ENCODE measurements around the gene SRD5A1. TPM values are rescaled to one million over a fixed set of nuclear protein-coding genes. Genes with fewer than 3 reads are reported as not detected.

Gene SRD5A1
- total and polyA plus RNA-seq, 2 of the 8 experiments (the other 6 are each of a cell fraction or from before 2014, with no cell fraction given): 34.7 to 42.4 TPM

- Histone ChIP-seq H3K79me2 (ENCODE audit: control insufficient read depth in 1 of 2, insufficient read depth in 2 of 2, low read length in 2 of 2) (no peaks in the 10 kb centered on the region), H3K14ac (ENCODE audit: insufficient read length) (no peak overlapping the region), H3K4me2 (ENCODE audit: insufficient read depth in 1 of 2, low read depth in 2 of 2, low read length in 2 of 2) (no peak overlapping the region), H3K9me3 (ENCODE audit: insufficient read depth in 2 of 2, low read depth in 1 of 2, low read length in 1 of 2) (peaks cover 11% of the 10 kb centered on the region in 2 experiments; a peak in 3 of 4 replicates), H2BK12ac (ENCODE audit: low read depth, low read length) (no peak overlapping the region), H3K4me3 (ENCODE audit: extremely low read depth in 1 of 4, insufficient read depth in 2 of 4, low read depth in 3 of 4, low read length in 4 of 4) (no peak overlapping the region), H3K27ac (ENCODE audit: low read depth, low read length) (no peak overlapping the region), H2BK20ac (ENCODE audit: low read length) (no peak overlapping the region), H4K5ac (ENCODE audit: insufficient read length, low read depth, low read length) (no peak overlapping the region), H4K8ac (ENCODE audit: extremely low read depth, insufficient read depth, low read length) (no peak overlapping the region), H3K4ac (replicated peaks; ENCODE audit: insufficient read length, low read depth, low read length) (no peak overlapping the region), H3K36me3 (ENCODE audit: control insufficient read depth in 2 of 4, insufficient read depth in 4 of 4, low read length in 3 of 4) (peaks cover 0 to 2% (median 0%) of the 10 kb centered on the region in 4 experiments; a peak in 1 of 8 replicates), H3K79me1 (ENCODE audit: low read depth, low read length) (no peaks in the 10 kb centered on the region), H2BK15ac (ENCODE audit: low read length) (no peak overlapping the region), H3K9ac (replicated peaks in 1 of 4; ENCODE audit: extremely low read depth in 1 of 4, low read depth in 3 of 4, low read length in 3 of 4) (no peak overlapping the region), H3K23ac (ENCODE audit: insufficient read length) (no peak overlapping the region), H3K56ac (replicated peaks; ENCODE audit: insufficient read length, low read depth, low read length) (no peak overlapping the region), H3K23me2 (ENCODE audit: low read depth, low read length) (peaks cover 3% of the 10 kb centered on the region; the same call in 1 of the 2 replicates), H2AFZ (ENCODE audit: low read length) (no peak overlapping the region), H2AK5ac (ENCODE audit: low read depth, low read length) (no peak overlapping the region), H2BK5ac (ENCODE audit: low read depth, low read length) (no peak overlapping the region), H4K91ac (replicated peaks; ENCODE audit: insufficient read length, low read length) (no peak overlapping the region), H3K18ac (ENCODE audit: extremely low read depth, low read length) (no peak overlapping the region), H4K20me1 (replicated peaks in 1 of 2; ENCODE audit: control insufficient read depth in 1 of 2, insufficient read depth in 2 of 2, low read length in 2 of 2) (peaks cover 0 to 2% of the 10 kb centered on the region in 2 experiments), H3K4me1 (replicated peaks in 1 of 4; ENCODE audit: control insufficient read depth in 3 of 4, insufficient read depth in 4 of 4, low read length in 3 of 4) (no peaks in the 10 kb centered on the region), H3K27me3 (replicated peaks in 1 of 4; ENCODE audit: control insufficient read depth in 3 of 4, extremely low read depth in 1 of 4, insufficient read depth in 3 of 4, low read length in 3 of 4) (no peaks in the 10 kb centered on the region; a peak in 1 of 7 replicates), H2BK120ac (replicated peaks; ENCODE audit: low read depth, low read length) (no peak overlapping the region)
- POLR2A ChIA-PET (ENCODE audit: partially characterized antibody): interaction anchor here (1.3 to 1.5 kb wide), 2 partner anchors 8 to 48 kb away, joined by 5 to 6 read pairs; partner anchors contain the start of genes NSUN2 and SRD5A1
- CTCF ChIA-PET (ENCODE audit: partially characterized antibody): no interaction called here
- FAIRE-seq: no peak
- DNase-seq (ENCODE audit: low read depth in 1 of 2, low spot score in 2 of 2): no peak
- 72% methylated on average over 6 of the region's 6 CpGs; no CpG with 5 or more reads in 1 of the 2 experiments for WGBS, 2 experiments (ENCODE audit: extremely low coverage in 1 of 2, insufficient coverage in 1 of 2, insufficient read length in 1 of 2, insufficient replicate concordance in 2 of 2, low coverage in 1 of 2, low lambda C conversion rate in 2 of 2, missing lambda C conversion rate in 1 of 2)
- TF ChIP-seq CHD2 (IDR thresholded peaks at IDR 0.05; ENCODE audit: low read length) (no peak), EP300 (IDR thresholded peaks at IDR 0.05; ENCODE audit: borderline replicate concordance in 1 of 2, low read depth in 2 of 2, low read length in 2 of 2) (no peak), HDAC6 (IDR thresholded peaks at IDR 0.05; ENCODE audit: low read depth, low read length) (no peak), TAF1 (IDR thresholded peaks at IDR 0.05; ENCODE audit: low read depth, low read length) (no peak), FOSL1 (IDR thresholded peaks at IDR 0.05; ENCODE audit: insufficient read depth, low read depth, low read length) (no peak), BRCA1 (IDR thresholded peaks at IDR 0.05; ENCODE audit: low read depth, low read length) (no peak), SP2 (IDR thresholded peaks at IDR 0.05; ENCODE audit: low read length) (no peak), CEBPB (IDR thresholded peaks at IDR 0.05; ENCODE audit: low read depth, low read length) (no peak)
- TF ChIP-seq, protein P1, sequence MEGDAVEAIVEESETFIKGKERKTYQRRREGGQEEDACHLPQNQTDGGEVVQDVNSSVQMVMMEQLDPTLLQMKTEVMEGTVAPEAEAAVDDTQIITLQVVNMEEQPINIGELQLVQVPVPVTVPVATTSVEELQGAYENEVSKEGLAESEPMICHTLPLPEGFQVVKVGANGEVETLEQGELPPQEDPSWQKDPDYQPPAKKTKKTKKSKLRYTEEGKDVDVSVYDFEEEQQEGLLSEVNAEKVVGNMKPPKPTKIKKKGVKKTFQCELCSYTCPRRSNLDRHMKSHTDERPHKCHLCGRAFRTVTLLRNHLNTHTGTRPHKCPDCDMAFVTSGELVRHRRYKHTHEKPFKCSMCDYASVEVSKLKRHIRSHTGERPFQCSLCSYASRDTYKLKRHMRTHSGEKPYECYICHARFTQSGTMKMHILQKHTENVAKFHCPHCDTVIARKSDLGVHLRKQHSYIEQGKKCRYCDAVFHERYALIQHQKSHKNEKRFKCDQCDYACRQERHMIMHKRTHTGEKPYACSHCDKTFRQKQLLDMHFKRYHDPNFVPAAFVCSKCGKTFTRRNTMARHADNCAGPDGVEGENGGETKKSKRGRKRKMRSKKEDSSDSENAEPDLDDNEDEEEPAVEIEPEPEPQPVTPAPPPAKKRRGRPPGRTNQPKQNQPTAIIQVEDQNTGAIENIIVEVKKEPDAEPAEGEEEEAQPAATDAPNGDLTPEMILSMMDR (IDR thresholded peaks at IDR 0.05; ENCODE audit: control extremely low read depth in 1 of 3, insufficient read depth in 1 of 3, low read depth in 1 of 3, low read length in 3 of 3): no peak
These were observed 47.7 kb downstream of the SRD5A1 start for GRCh38 chr5:6680922-6681321.

Measured in H1 (cell line).